Measurements from ENCODE around the gene SLC29A3.

The SLC29A3 gene

GRCh38 chr10:71300555-71301370 is 18.3 kb upstream of the SLC29A3 start:
- no peak for DNase-seq (ENCODE audit: low read depth in 2 of 2)

- no peak for DNase-seq (ENCODE audit: low read depth in 2 of 2)
Measured at GRCh38 chr10:71301371-71301916, 17.6 kb upstream of the SLC29A3 start.

GRCh38 chr10:71302451-71302850 is 16.6 kb upstream of the SLC29A3 start:
- no peak for DNase-seq (ENCODE audit: low read depth in 2 of 2)

- no peak for DNase-seq (ENCODE audit: low read depth in 2 of 2)
Measured at GRCh38 chr10:71302874-71303568, 16.0 kb upstream of the SLC29A3 start.

GRCh38 chr10:71303569-71303907 is 15.5 kb upstream of the SLC29A3 start:
- no peak for DNase-seq (ENCODE audit: low read depth in 2 of 2)

GRCh38 chr10:71304914-71305313 is 14.1 kb upstream of the SLC29A3 start:
- no peak for DNase-seq (ENCODE audit: low read depth in 2 of 2)

- no peak for DNase-seq (ENCODE audit: low read depth in 2 of 2)
Measured at GRCh38 chr10:71306979-71307378, 12.1 kb upstream of the SLC29A3 start.

- DNase-seq (ENCODE audit: low read depth in 2 of 2) = no peak
Measured at GRCh38 chr10:71307469-71308085, 11.5 kb upstream of the SLC29A3 start.

GRCh38 chr10:71308244-71308643 is 10.8 kb upstream of the SLC29A3 start:
- no peak for DNase-seq (ENCODE audit: low read depth in 2 of 2)

- DNase-seq (ENCODE audit: low read depth in 2 of 2) = no peak
Measured at GRCh38 chr10:71308985-71309384, 10.1 kb upstream of the SLC29A3 start.

GRCh38 chr10:71309919-71310318 is 9.1 kb upstream of the SLC29A3 start:
- no peak for DNase-seq (ENCODE audit: low read depth in 2 of 2)

- no peak for DNase-seq (ENCODE audit: low read depth in 2 of 2)
Measured at GRCh38 chr10:71312220-71312619, 6.8 kb upstream of the SLC29A3 start.

GRCh38 chr10:71312811-71313789 is 6.0 kb upstream of the SLC29A3 start:
- DNase-seq (ENCODE audit: low read depth in 2 of 2) = no peak

- peak; percentile 26 to 34 for DNase-seq (ENCODE audit: low read depth in 2 of 2)
Measured at GRCh38 chr10:71314028-71314693, 4.9 kb upstream of the SLC29A3 start.

- DNase-seq (ENCODE audit: low read depth in 2 of 2) = no peak
Measured at GRCh38 chr10:71314694-71315225, 4.3 kb upstream of the SLC29A3 start.

GRCh38 chr10:71316056-71316785 is 2.8 kb upstream of the SLC29A3 start:
- no peak for DNase-seq (ENCODE audit: low read depth in 2 of 2)

- no peak for DNase-seq (ENCODE audit: low read depth in 2 of 2)
Measured at GRCh38 chr10:71316786-71317160, 2.3 kb upstream of the SLC29A3 start.

- no peak for DNase-seq (ENCODE audit: low read depth in 2 of 2)
Measured at GRCh38 chr10:71317739-71318138, 1.3 kb upstream of the SLC29A3 start.

GRCh38 chr10:71319800-71320392 is 837 bp downstream of the SLC29A3 start:
- no peak for DNase-seq (ENCODE audit: low read depth in 2 of 2)

- no peak for DNase-seq (ENCODE audit: low read depth in 2 of 2)
Measured at GRCh38 chr10:71320592-71320991, 1.5 kb downstream of the SLC29A3 start.
